Measurements from ENCODE around the gene PKIG.

GRCh38 chr20:44650771-44651433 lies 68.5 kb downstream of the PKIG start:
- TF ChIP-seq EZH2 (IDR thresholded peaks at IDR 0.05) (no peak), CTCF (IDR thresholded peaks at IDR 0.05) (no peak), EZH2phosphoT487 (IDR thresholded peaks at IDR 0.05) (no peak)
